SJSA1 (cell line): ENCODE results near the gene MARCHF7. TPM values are rescaled to one million over a fixed set of nuclear protein-coding genes. Genes with fewer than 3 reads are reported as not detected.

ENCODE experiments used
- DNase-seq, 2 experiments: peaks; one replicate each; pipeline ENCODE4 v3.0.0-alpha.2; 2015 to 2020; ENCODE audit warnings: low spot score in 2 of 2, low read depth in 1 of 2
- H3K27ac ChIP-seq: fragments of 250-450 bp; sonication (Bioruptor Pico); 2 replicates; pipeline ENCODE4 v1.5.1; 2020; ENCODE audit warnings: mild to moderate bottlenecking, moderate library complexity
- H3K27me3 ChIP-seq: fragments of 250-450 bp; sonication (Bioruptor Pico); replicated peaks from 2 replicates; pipeline ENCODE4 v1.5.1; 2020; ENCODE audit warnings: mild to moderate bottlenecking, moderate library complexity
- H3K36me3 ChIP-seq: fragments of 250-450 bp; sonication (Bioruptor Pico); 2 replicates; pipeline ENCODE4 v1.5.1; 2020; ENCODE audit warnings: mild to moderate bottlenecking
- H3K4me1 ChIP-seq: fragments of 250-450 bp; sonication (Bioruptor Pico); replicated peaks from 2 replicates; pipeline ENCODE4 v1.6.1; 2021; ENCODE audit warnings: mild to moderate bottlenecking
- H3K4me3 ChIP-seq: fragments of 250-450 bp; sonication (Bioruptor Pico); 2 replicates; pipeline ENCODE4 v1.5.1; 2020; ENCODE audit warnings: mild to moderate bottlenecking
- H3K9me3 ChIP-seq: fragments of 250-450 bp; sonication (Bioruptor Pico); replicated peaks from 2 replicates; pipeline ENCODE4 v1.5.1; 2020; ENCODE audit warnings: mild to moderate bottlenecking
- total RNA-seq: library from RNA; depleted of rRNA; stranded (reverse); fragments of >200 nt; shearing (Covaris generic); gene quantifications from 2 replicates; pipeline ENCODE4 v1.2.3, GENCODE V29; 2014; rRNA removed

Gene MARCHF7
- total RNA-seq, 1 experiment from 2014 or later, result 225 TPM

GRCh38 chr2:159759577-159759976 lies 47.3 kb downstream of the MARCHF7 start:
- Histone ChIP-seq H3K36me3 (peaks cover 94% of the 10 kb centered on the region), H3K4me3 (no peak overlapping the region), H3K27ac (no peak overlapping the region), H3K9me3 (no peaks in the 10 kb centered on the region), H3K27me3 (no peaks in the 10 kb centered on the region), H3K4me1 (peaks cover 11% of the 10 kb centered on the region)
- DNase-seq, result no peak

- H3K27ac ChIP-seq, result no peak overlapping the region
- no peak for DNase-seq
- no peaks in the 10 kb centered on the region for H3K9me3 ChIP-seq
- no peak overlapping the region for H3K4me3 ChIP-seq
- H3K27me3 ChIP-seq, result no peaks in the 10 kb centered on the region
- H3K36me3 ChIP-seq, result peaks cover 93% of the 10 kb centered on the region
- H3K4me1 ChIP-seq, result peaks cover 11% of the 10 kb centered on the region
These were observed 48.0 kb downstream of the MARCHF7 start for GRCh38 chr2:159760326-159760725.

- H3K9me3 ChIP-seq, result no peaks in the 10 kb centered on the region
- H3K27ac ChIP-seq, result no peak overlapping the region
- no peaks in the 10 kb centered on the region for H3K27me3 ChIP-seq
- H3K36me3 ChIP-seq, result peaks cover 95% of the 10 kb centered on the region
- H3K4me3 ChIP-seq, result no peak overlapping the region
- DNase-seq, result no peak
- H3K4me1 ChIP-seq, result peaks cover 11% of the 10 kb centered on the region
These were observed 49.8 kb downstream of the MARCHF7 start for GRCh38 chr2:159762075-159762474.

Other genes starting within 250 kb of the MARCHF7 start
- gene BAZ2B, start 96.0 kb upstream of the MARCHF7 start, total RNA-seq, result 15.0 and 20.5 TPM in 2 replicates
- gene CD302, start 85.7 kb downstream of the MARCHF7 start, total RNA-seq, result 12.6 and 16.4 TPM in 2 replicates
- gene LY75, start 192.2 kb downstream of the MARCHF7 start, total RNA-seq, result not detected in 2 replicates